Central memory CD8-positive, alpha-beta T cell (primary cell): ENCODE measurements around the gene TGFBRAP1.

Experiments used
- ATAC-seq: fragments of 150-1000 bp; cut with Tn5 transposase; replicated peaks from 2 replicates; pipeline ENCODE4 v1.10.0; 2022; ENCODE audit warnings: mild to moderate bottlenecking, moderate FRiP score, moderate number of reproducible peaks; ENCODE audit not compliant: poor library complexity, severe bottlenecking; ENCODE audit errors: extremely low read depth
- DNase-seq, 2 donors: peaks; one replicate each; pipeline ENCODE4 v3.0.0; 2021; ENCODE audit warnings: low spot score in 2 of 2
- H3K27ac Mint-ChIP-seq: one replicate; pipeline ENCODE4 v1.8.0; 2022; ENCODE audit warnings: low read depth, mild to moderate bottlenecking, moderate library complexity, mixed read lengths
- H3K27me3 Mint-ChIP-seq: one replicate; pipeline ENCODE4 v1.8.0; 2022; ENCODE audit warnings: mixed read lengths
- H3K36me3 Mint-ChIP-seq: one replicate; pipeline ENCODE4 v1.8.0; 2022; ENCODE audit warnings: mild to moderate bottlenecking, moderate library complexity, mixed read lengths; ENCODE audit not compliant: insufficient read depth
- H3K4me1 Mint-ChIP-seq: one replicate; pipeline ENCODE4 v1.8.0; 2022; ENCODE audit warnings: mixed read lengths
- H3K4me3 Mint-ChIP-seq: one replicate; pipeline ENCODE4 v1.8.0; 2022; ENCODE audit warnings: mild to moderate bottlenecking, moderate library complexity, mixed read lengths
- H3K9me3 Mint-ChIP-seq: one replicate; pipeline ENCODE4 v1.8.0; 2022; ENCODE audit warnings: mixed read lengths

The TGFBRAP1 gene

DNA sequence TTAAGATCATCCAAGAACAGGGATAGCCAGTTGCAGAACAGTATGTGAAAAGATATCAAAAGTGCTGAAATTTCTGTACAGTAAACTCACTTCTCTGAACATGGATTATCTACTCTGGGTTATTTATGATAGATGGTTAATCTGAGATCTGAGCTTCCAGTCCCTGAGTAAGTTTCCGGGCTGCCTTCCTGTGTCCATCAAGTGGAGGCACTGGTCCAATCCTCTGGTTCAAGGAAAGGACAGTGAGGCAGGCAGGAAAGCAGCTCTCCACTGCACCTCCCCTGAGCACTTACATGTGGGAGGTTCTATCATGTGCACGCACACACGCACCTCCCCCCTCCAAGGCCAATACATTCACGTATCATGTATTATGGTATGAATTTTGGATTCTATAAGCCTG is 55.5 kb downstream of the TGFBRAP1 start:
- ATAC-seq (no peak), DNase-seq (no peak)
- Mint-ChIP-seq H3K4me1 (no peaks in the 10 kb centered on the region), H3K9me3 (no peaks in the 10 kb centered on the region), H3K36me3 (peaks cover 42% of the 10 kb centered on the region), H3K27ac (no peak overlapping the region), H3K27me3 (no peaks in the 10 kb centered on the region), H3K4me3 (no peak overlapping the region)

DNA sequence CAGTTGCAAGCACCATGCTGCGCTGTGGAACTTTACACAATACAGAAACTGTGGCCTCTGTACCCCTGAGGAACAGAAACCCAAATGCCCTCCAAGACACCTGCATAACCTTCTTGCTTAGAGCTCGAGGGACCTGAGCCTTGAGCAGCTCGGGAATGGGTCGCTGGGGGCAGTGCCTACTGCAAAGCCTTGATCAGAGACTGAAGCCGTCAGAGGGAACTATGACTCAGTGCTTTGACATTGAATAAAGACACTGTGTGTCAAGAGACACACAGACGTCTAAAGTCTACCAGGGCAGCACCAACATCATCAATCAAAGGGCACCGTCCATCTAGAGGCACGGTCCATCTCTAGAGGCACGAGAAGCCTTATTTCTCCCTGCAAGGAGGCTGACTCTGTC is 57.4 kb downstream of the TGFBRAP1 start:
- ATAC-seq (no peak), DNase-seq (no peak)
- Mint-ChIP-seq H3K4me3 (no peak overlapping the region), H3K9me3 (no peaks in the 10 kb centered on the region), H3K27ac (no peak overlapping the region), H3K36me3 (peaks cover 56% of the 10 kb centered on the region), H3K4me1 (no peaks in the 10 kb centered on the region), H3K27me3 (no peaks in the 10 kb centered on the region)

GRCh38 chr2:105271393-105272045 is 58.0 kb downstream of the TGFBRAP1 start:
- peaks cover 59% of the 10 kb centered on the region for H3K36me3 Mint-ChIP-seq

DNA sequence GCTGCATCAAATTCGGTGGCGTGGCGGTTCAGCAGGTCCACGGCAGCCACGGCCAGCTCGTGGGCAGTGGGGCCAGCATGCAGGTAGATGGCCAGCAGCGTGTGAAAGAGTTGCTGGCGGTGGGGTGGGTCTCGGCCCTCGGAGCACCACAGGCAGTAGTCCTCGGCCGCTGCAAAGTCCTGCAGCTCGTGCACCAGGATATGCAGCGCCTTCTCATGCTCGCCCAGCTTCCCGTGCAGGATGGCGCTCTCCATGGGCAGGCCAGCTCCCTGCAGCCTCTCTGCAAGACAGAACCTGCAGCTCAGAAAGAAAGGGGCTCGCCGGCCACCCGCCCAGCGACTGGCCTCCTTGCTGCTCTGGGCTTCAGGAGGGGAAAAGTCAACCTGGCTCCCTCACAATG is 60.1 kb downstream of the TGFBRAP1 start:
- no peak for DNase-seq
- Mint-ChIP-seq H3K9me3 (no peaks in the 10 kb centered on the region), H3K4me3 (no peak overlapping the region), H3K36me3 (peaks cover 60% of the 10 kb centered on the region), H3K27ac (no peak overlapping the region), H3K4me1 (no peaks in the 10 kb centered on the region), H3K27me3 (no peaks in the 10 kb centered on the region)
- ATAC-seq: no peak

More at GRCh38 chr2:105271393-105272045, 58.0 kb downstream of the TGFBRAP1 start:
- Mint-ChIP-seq H3K27me3 (no peaks in the 10 kb centered on the region), H3K27ac (no peak overlapping the region), H3K4me1 (no peaks in the 10 kb centered on the region), H3K4me3 (no peak overlapping the region), H3K9me3 (no peaks in the 10 kb centered on the region)
- ATAC-seq (no peak), DNase-seq (no peak)

GRCh38 chr2:105262651-105263091 is 66.9 kb downstream of the TGFBRAP1 start:
- Mint-ChIP-seq H3K27ac (no peak overlapping the region), H3K36me3 (peaks cover 32% of the 10 kb centered on the region), H3K4me1 (no peaks in the 10 kb centered on the region), H3K4me3 (no peak overlapping the region), H3K9me3 (no peaks in the 10 kb centered on the region), H3K27me3 (no peaks in the 10 kb centered on the region)
- DNase-seq: no peak
- ATAC-seq: no peak

GRCh38 chr2:105261061-105261460 is 68.5 kb downstream of the TGFBRAP1 start:
- H3K27ac Mint-ChIP-seq: no peak overlapping the region
- peaks cover 21% of the 10 kb centered on the region for H3K36me3 Mint-ChIP-seq
- no peak overlapping the region for H3K4me3 Mint-ChIP-seq
- DNase-seq (no peak), ATAC-seq (no peak)
- no peaks in the 10 kb centered on the region for H3K27me3 Mint-ChIP-seq
- no peaks in the 10 kb centered on the region for H3K4me1 Mint-ChIP-seq
- no peaks in the 10 kb centered on the region for H3K9me3 Mint-ChIP-seq

- Mint-ChIP-seq H3K27me3 (no peaks in the 10 kb centered on the region), H3K4me3 (no peak overlapping the region), H3K27ac (no peak overlapping the region), H3K36me3 (peaks cover 9% of the 10 kb centered on the region), H3K9me3 (no peaks in the 10 kb centered on the region), H3K4me1 (no peaks in the 10 kb centered on the region)
- no peak for ATAC-seq
- DNase-seq: no peak
Observed at GRCh38 chr2:105258835-105259350, 70.6 kb downstream of the TGFBRAP1 start.

- no peak for ATAC-seq
- Mint-ChIP-seq H3K4me1 (no peaks in the 10 kb centered on the region), H3K9me3 (no peaks in the 10 kb centered on the region)
Observed at GRCh38 chr2:105257981-105258380, 71.6 kb downstream of the TGFBRAP1 start.

DNA sequence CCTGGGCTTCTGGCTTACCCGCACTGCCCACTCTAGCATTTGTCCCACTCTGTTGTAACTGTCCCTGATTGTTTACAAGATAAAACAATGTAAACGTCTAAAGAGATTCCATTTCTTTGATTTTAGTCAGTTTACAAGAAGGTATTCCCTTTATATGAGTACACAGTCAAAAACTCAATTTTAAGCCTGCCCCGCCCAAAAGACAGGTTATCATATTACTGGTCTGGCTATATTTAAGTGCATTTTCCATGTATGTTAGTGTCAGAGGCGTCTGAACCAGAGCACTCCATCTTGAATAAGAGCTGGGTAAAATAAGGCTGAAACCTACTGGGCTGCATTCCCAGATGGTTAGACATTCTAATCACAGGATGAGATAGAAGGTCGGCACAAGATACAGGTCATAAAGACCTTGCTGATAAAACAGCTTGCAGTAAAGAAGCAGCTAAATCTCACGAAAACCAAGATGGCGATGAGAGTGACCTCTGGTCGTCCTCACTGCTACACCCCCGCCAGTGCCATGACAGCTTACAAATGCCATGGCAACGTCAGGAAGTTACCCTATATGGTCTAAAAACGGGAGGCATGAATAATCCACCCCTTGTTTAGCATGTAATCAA is 73.0 kb downstream of the TGFBRAP1 start:
- H3K27me3 Mint-ChIP-seq: no peaks in the 10 kb centered on the region
- H3K4me1 Mint-ChIP-seq: no peaks in the 10 kb centered on the region
- DNase-seq (no peak), ATAC-seq (no peak)
- no peak overlapping the region for H3K27ac Mint-ChIP-seq
- H3K9me3 Mint-ChIP-seq: no peaks in the 10 kb centered on the region
- H3K4me3 Mint-ChIP-seq: no peak overlapping the region
- H3K36me3 Mint-ChIP-seq: peaks cover 3% of the 10 kb centered on the region

More at GRCh38 chr2:105257981-105258380, 71.6 kb downstream of the TGFBRAP1 start:
- Mint-ChIP-seq H3K27me3 (no peaks in the 10 kb centered on the region), H3K36me3 (peaks cover 3% of the 10 kb centered on the region), H3K4me3 (no peak overlapping the region), H3K27ac (no peak overlapping the region)
- DNase-seq: no peak

DNA sequence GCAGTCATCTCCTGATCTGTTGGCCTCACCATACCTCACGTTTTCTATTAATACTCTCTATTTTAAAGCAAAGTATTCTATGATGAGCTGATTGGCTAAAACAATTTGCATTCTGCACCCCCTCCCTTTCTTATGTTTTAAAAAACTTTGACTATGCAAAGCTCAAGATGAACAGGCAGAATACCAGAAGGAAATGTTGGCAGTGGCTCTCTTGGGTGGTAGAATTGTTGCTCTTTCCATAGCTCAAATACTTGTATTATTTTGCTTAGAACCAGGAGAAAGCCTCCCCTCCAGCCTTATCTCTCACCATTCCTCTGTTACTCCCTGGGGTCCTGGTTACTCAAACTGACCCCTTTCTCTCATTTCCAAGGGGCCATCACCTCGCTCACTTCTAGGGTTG is 73.6 kb downstream of the TGFBRAP1 start:
- no peaks in the 10 kb centered on the region for H3K9me3 Mint-ChIP-seq
- H3K27ac Mint-ChIP-seq: no peak overlapping the region
- no peak overlapping the region for H3K4me3 Mint-ChIP-seq
- no peak for ATAC-seq
- H3K27me3 Mint-ChIP-seq: no peaks in the 10 kb centered on the region
- peaks cover 3% of the 10 kb centered on the region for H3K36me3 Mint-ChIP-seq
- no peak for DNase-seq
- no peaks in the 10 kb centered on the region for H3K4me1 Mint-ChIP-seq

GRCh38 chr2:105254531-105255210 is 74.9 kb downstream of the TGFBRAP1 start:
- Mint-ChIP-seq H3K4me1 (no peaks in the 10 kb centered on the region), H3K36me3 (peaks cover 3% of the 10 kb centered on the region), H3K27me3 (no peaks in the 10 kb centered on the region), H3K4me3 (no peak overlapping the region), H3K9me3 (no peaks in the 10 kb centered on the region), H3K27ac (no peak overlapping the region)
- no peak for ATAC-seq
- DNase-seq: no peak

DNA sequence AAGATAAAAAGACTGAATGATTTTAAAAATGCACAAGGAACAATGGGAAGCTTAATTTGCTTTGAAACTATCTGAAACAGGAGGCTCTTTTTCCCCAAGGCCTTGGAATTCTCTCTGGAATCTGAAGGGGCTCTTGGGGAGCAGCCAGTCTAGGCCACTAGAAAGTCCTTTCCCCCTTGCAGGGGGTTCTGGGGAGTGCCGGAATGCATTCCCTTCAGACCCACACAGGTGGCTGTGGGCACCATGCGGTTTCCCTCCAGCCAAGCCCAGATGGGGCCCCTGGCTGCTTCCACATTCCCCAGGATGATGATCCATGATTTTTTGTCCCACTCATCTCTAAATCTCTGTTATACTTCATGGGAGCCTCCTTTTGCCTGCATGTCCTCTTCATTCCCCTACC is 77.3 kb downstream of the TGFBRAP1 start:
- H3K4me1 Mint-ChIP-seq: no peaks in the 10 kb centered on the region
- no peaks in the 10 kb centered on the region for H3K27me3 Mint-ChIP-seq
- H3K9me3 Mint-ChIP-seq: no peaks in the 10 kb centered on the region
- no peak overlapping the region for H3K27ac Mint-ChIP-seq
- H3K4me3 Mint-ChIP-seq: no peak overlapping the region
- no peak for DNase-seq
- H3K36me3 Mint-ChIP-seq: peaks cover 2% of the 10 kb centered on the region
- no peak for ATAC-seq
